ENCODE results near the gene CALN1.
A peak's percentile ranks its signal among the peaks of the same experiment; 100 is the strongest.

The CALN1 gene

GRCh38 chr7:71995111-71995510 lies 417.0 kb downstream of the CALN1 start:
- no peaks in the 10 kb centered on the region for H3K27me3 ChIP-seq
- no peak overlapping the region for H3K27ac ChIP-seq
- H3K4me3 ChIP-seq: no peak overlapping the region
- no peak overlapping the region for H3K9ac ChIP-seq
- H3K4me2 ChIP-seq: peak overlapping the region in 3 of 11 experiments; percentile 10 to 28 (median 12); a peak in 3 of 22 replicates
- H4K20me1 ChIP-seq: no peaks in the 10 kb centered on the region
- TF ChIP-seq Cebpa-rat (IDR thresholded peaks at IDR 0.05): no peak
- H3K36me3 ChIP-seq: no peaks in the 10 kb centered on the region
- peaks cover 0 to 18% (median 9%) of the 10 kb centered on the region in 10 experiments; a peak in 15 of 20 replicates for H3K4me1 ChIP-seq
- H3K9me3 ChIP-seq (replicated peaks in 1 of 11): no peaks in the 10 kb centered on the region; a peak in 4 of 22 replicates

- H3K9me3 ChIP-seq (replicated peaks in 1 of 11): no peaks in the 10 kb centered on the region; a peak in 1 of 22 replicates
- no peaks in the 10 kb centered on the region for H3K27me3 ChIP-seq
- no peak overlapping the region for H3K4me3 ChIP-seq
- H3K27ac ChIP-seq: no peak overlapping the region
- H3K4me2 ChIP-seq: peak overlapping the region in 3 of 11 experiments; percentile 10 to 30 (median 26); a peak in 7 of 22 replicates
- no peak overlapping the region for H3K9ac ChIP-seq
- TF ChIP-seq Cebpa-rat (IDR thresholded peaks at IDR 0.05): no peak
- no peaks in the 10 kb centered on the region for H4K20me1 ChIP-seq
- H3K36me3 ChIP-seq: no peaks in the 10 kb centered on the region
- peaks cover 7 to 31% (median 25%) of the 10 kb centered on the region in 10 experiments; a peak in 19 of 20 replicates for H3K4me1 ChIP-seq
Observed at GRCh38 chr7:71991586-71991985, 420.6 kb downstream of the CALN1 start.

- no peak overlapping the region for H3K27ac ChIP-seq
- H3K4me2 ChIP-seq: no peak overlapping the region
- H3K9me3 ChIP-seq (replicated peaks in 1 of 11): no peaks in the 10 kb centered on the region; a peak in 1 of 22 replicates
- peaks cover 7 to 26% (median 20%) of the 10 kb centered on the region in 10 experiments; a peak in 19 of 20 replicates for H3K4me1 ChIP-seq
- no peak for TF ChIP-seq Cebpa-rat (IDR thresholded peaks at IDR 0.05)
- no peaks in the 10 kb centered on the region for H3K27me3 ChIP-seq
- H3K9ac ChIP-seq: no peak overlapping the region
- H3K4me3 ChIP-seq: no peak overlapping the region
- H3K36me3 ChIP-seq: no peaks in the 10 kb centered on the region
- H4K20me1 ChIP-seq: no peaks in the 10 kb centered on the region
Observed at GRCh38 chr7:71990138-71990462, 422.0 kb downstream of the CALN1 start.

- Histone ChIP-seq H4K20me1 (no peaks in the 10 kb centered on the region), H3K9me3 (replicated peaks in 1 of 11) (no peaks in the 10 kb centered on the region; a peak in 1 of 22 replicates), H3K4me1 (peaks cover 7 to 26% (median 19%) of the 10 kb centered on the region in 10 experiments; a peak in 19 of 20 replicates), H3K9ac (no peak overlapping the region), H3K4me3 (no peak overlapping the region), H3K27ac (no peak overlapping the region), H3K27me3 (no peaks in the 10 kb centered on the region), H3K4me2 (peak overlapping the region in 5 of 11 experiments; percentile 55 to 64 (median 63); a peak in 6 of 22 replicates), H3K36me3 (no peaks in the 10 kb centered on the region)
- no peak for TF ChIP-seq Cebpa-rat (IDR thresholded peaks at IDR 0.05)
Observed at GRCh38 chr7:71988201-71988600, 423.9 kb downstream of the CALN1 start.

- TF ChIP-seq Cebpa-rat (IDR thresholded peaks at IDR 0.05): peak in 8 of 11 experiments; percentile 33 to 92 (median 62); a peak in 12 of 22 replicates
- H3K36me3 ChIP-seq: no peaks in the 10 kb centered on the region
- H3K9me3 ChIP-seq (replicated peaks in 1 of 11): no peaks in the 10 kb centered on the region
- peak overlapping the region in 10 of 11 experiments; percentile 0 to 64 (median 47); a peak in 16 of 22 replicates for H3K4me2 ChIP-seq
- no peak overlapping the region for H3K9ac ChIP-seq
- no peaks in the 10 kb centered on the region for H4K20me1 ChIP-seq
- H3K4me1 ChIP-seq: peaks cover 7 to 35% (median 27%) of the 10 kb centered on the region in 10 experiments; a peak in 19 of 20 replicates
- no peaks in the 10 kb centered on the region for H3K27me3 ChIP-seq
- H3K4me3 ChIP-seq: no peak overlapping the region
- H3K27ac ChIP-seq: peak overlapping the region in 1 of 11 experiments; percentile 10; a peak in 1 of 22 replicates
Observed at GRCh38 chr7:71987200-71987767, 424.9 kb downstream of the CALN1 start.

- TF ChIP-seq Cebpa-rat (IDR thresholded peaks at IDR 0.05): no peak
- no peak overlapping the region for H3K4me2 ChIP-seq
- no peak overlapping the region for H3K4me3 ChIP-seq
- no peaks in the 10 kb centered on the region for H3K9me3 ChIP-seq (replicated peaks in 1 of 11)
- peaks cover 15 to 49% (median 42%) of the 10 kb centered on the region in 10 experiments for H3K4me1 ChIP-seq
- no peaks in the 10 kb centered on the region for H3K27me3 ChIP-seq
- H4K20me1 ChIP-seq: no peaks in the 10 kb centered on the region
- H3K9ac ChIP-seq: no peak overlapping the region
- no peak overlapping the region for H3K27ac ChIP-seq
- no peaks in the 10 kb centered on the region for H3K36me3 ChIP-seq
Observed at GRCh38 chr7:71984348-71984747, 427.8 kb downstream of the CALN1 start.

- H3K36me3 ChIP-seq: no peaks in the 10 kb centered on the region
- H3K27ac ChIP-seq: no peak overlapping the region
- no peaks in the 10 kb centered on the region for H3K9me3 ChIP-seq (replicated peaks in 1 of 11)
- no peaks in the 10 kb centered on the region for H3K27me3 ChIP-seq
- H3K4me2 ChIP-seq: peak overlapping the region in 7 of 11 experiments; percentile 63 to 87 (median 77); a peak in 12 of 22 replicates
- peaks cover 15 to 45% (median 40%) of the 10 kb centered on the region in 10 experiments for H3K4me1 ChIP-seq
- no peak for TF ChIP-seq Cebpa-rat (IDR thresholded peaks at IDR 0.05)
- no peaks in the 10 kb centered on the region for H4K20me1 ChIP-seq
- no peak overlapping the region for H3K9ac ChIP-seq
- H3K4me3 ChIP-seq: no peak overlapping the region
Observed at GRCh38 chr7:71982851-71983250, 429.3 kb downstream of the CALN1 start.

- no peaks in the 10 kb centered on the region for H4K20me1 ChIP-seq
- no peak overlapping the region for H3K4me2 ChIP-seq
- no peak overlapping the region for H3K27ac ChIP-seq
- H3K27me3 ChIP-seq: no peaks in the 10 kb centered on the region
- no peak for TF ChIP-seq Cebpa-rat (IDR thresholded peaks at IDR 0.05)
- H3K36me3 ChIP-seq: no peaks in the 10 kb centered on the region
- peaks cover 14 to 17% (median 15%) of the 10 kb centered on the region in 10 experiments for H3K4me1 ChIP-seq
- no peak overlapping the region for H3K4me3 ChIP-seq
- H3K9ac ChIP-seq: no peak overlapping the region
- H3K9me3 ChIP-seq (replicated peaks in 1 of 11): no peaks in the 10 kb centered on the region
Observed at GRCh38 chr7:71976645-71977044, 435.5 kb downstream of the CALN1 start.

GRCh38 chr7:71974611-71975010 lies 437.5 kb downstream of the CALN1 start:
- Histone ChIP-seq H3K4me1 (no peaks in the 10 kb centered on the region), H3K4me3 (no peak overlapping the region)

GRCh38 chr7:71972534-71972933 lies 439.6 kb downstream of the CALN1 start:
- no peak overlapping the region for H3K4me3 ChIP-seq
- H3K27ac ChIP-seq: no peak overlapping the region
- TF ChIP-seq Cebpa-rat (IDR thresholded peaks at IDR 0.05): no peak
- H3K9me3 ChIP-seq (replicated peaks in 1 of 11): no peaks in the 10 kb centered on the region
- no peaks in the 10 kb centered on the region for H4K20me1 ChIP-seq
- H3K36me3 ChIP-seq: no peaks in the 10 kb centered on the region
- no peak overlapping the region for H3K9ac ChIP-seq
- H3K4me1 ChIP-seq: no peaks in the 10 kb centered on the region
- no peak overlapping the region for H3K4me2 ChIP-seq
- H3K27me3 ChIP-seq: no peaks in the 10 kb centered on the region

More at GRCh38 chr7:71974611-71975010, 437.5 kb downstream of the CALN1 start:
- no peak overlapping the region for H3K4me2 ChIP-seq
- H4K20me1 ChIP-seq: no peaks in the 10 kb centered on the region
- no peaks in the 10 kb centered on the region for H3K27me3 ChIP-seq
- H3K27ac ChIP-seq: no peak overlapping the region
- TF ChIP-seq Cebpa-rat (IDR thresholded peaks at IDR 0.05): no peak
- no peaks in the 10 kb centered on the region for H3K36me3 ChIP-seq
- H3K9ac ChIP-seq: no peak overlapping the region
- no peaks in the 10 kb centered on the region for H3K9me3 ChIP-seq (replicated peaks in 1 of 11)
